Breast epithelium (tissue), 4 donors: Measurements from ENCODE around the gene PP2D1. TPM values are rescaled to one million over a fixed set of nuclear protein-coding genes. Genes with fewer than 3 reads are reported as not detected.

Experiments used
- DNase-seq, 2 donors: peaks; one replicate each; pipeline ENCODE4 v3.0.0-alpha.2; 2019; ENCODE audit warnings: low spot score in 2 of 2
- H3K27ac ChIP-seq, 2 donors: fragments of 200-600 bp; sonication (generic) in 1 of 2; one replicate each; pipeline ENCODE4 v1.5.1; 2016 to 2019; ENCODE audit warnings: mild to moderate bottlenecking in 1 of 2
- H3K27me3 ChIP-seq, 2 donors: fragments of 200-600 bp; sonication (generic) in 1 of 2; one replicate each; pipeline versions ENCODE4 v1.5.1 to v1.6.0; 2017 to 2019; ENCODE audit warnings: control low read depth in 1 of 2, mild to moderate bottlenecking in 1 of 2
- H3K36me3 ChIP-seq: fragments of 200-600 bp; one replicate; pipeline ENCODE4 v1.5.1; 2019
- H3K4me1 ChIP-seq, 2 donors: fragments of 200-600 bp; sonication (generic); one replicate each; pipeline ENCODE4 v1.5.1; 2016 to 2019; ENCODE audit warnings: control low read depth in 1 of 2
- H3K4me3 ChIP-seq, 3 donors: fragments of 200-600 bp; sonication (generic); 1 replicate in 2 of 3; 2 replicates in 1 of 3; pipeline ENCODE4 v1.5.1; 2016 to 2019; ENCODE audit warnings: mild to moderate bottlenecking in 3 of 3, moderate library complexity in 2 of 3
- H3K9me3 ChIP-seq, 2 donors: fragments of 200-600 bp; sonication (generic) in 1 of 2; one replicate each; pipeline ENCODE4 v1.5.1; 2016 to 2019; ENCODE audit warnings: control low read depth in 1 of 2
- CTCF ChIP-seq, 3 donors: fragments of 450-650 bp; IDR thresholded peaks; one replicate each; pipeline ENCODE4 v1.5.1; 2016 to 2017; ENCODE audit warnings: antibody characterized with exemption in 3 of 3, mild to moderate bottlenecking in 3 of 3, moderate library complexity in 3 of 3
- POLR2A ChIP-seq: fragments of 450-650 bp; IDR thresholded peaks from one replicate; pipeline ENCODE4 v1.6.1; 2016; ENCODE audit warnings: antibody characterized with exemption, mild to moderate bottlenecking, moderate library complexity
- POLR2AphosphoS5 ChIP-seq, 3 donors: sonication (generic); formaldehyde crosslinking; IDR thresholded peaks; one replicate each; pipeline ENCODE4 v1.6.1; 2017; ENCODE audit warnings: antibody characterized with exemption in 3 of 3
- intact Hi-C: fragments of 100-400 bp; cut with DNase I; formaldehyde crosslinking; loops from one replicate; pipeline ENCODE4 v1.15.1; 2023; ENCODE audit warnings: low total_unique reads
- total RNA-seq, 3 donors: library from RNA; depleted of rRNA; stranded (reverse); fragments of >200 nt; gene quantifications; one replicate each; pipeline ENCODE4 v1.1.0, GENCODE V29; 2016

Gene PP2D1
- total RNA-seq, 3 donors from 2014 or later = not detected

DNA sequence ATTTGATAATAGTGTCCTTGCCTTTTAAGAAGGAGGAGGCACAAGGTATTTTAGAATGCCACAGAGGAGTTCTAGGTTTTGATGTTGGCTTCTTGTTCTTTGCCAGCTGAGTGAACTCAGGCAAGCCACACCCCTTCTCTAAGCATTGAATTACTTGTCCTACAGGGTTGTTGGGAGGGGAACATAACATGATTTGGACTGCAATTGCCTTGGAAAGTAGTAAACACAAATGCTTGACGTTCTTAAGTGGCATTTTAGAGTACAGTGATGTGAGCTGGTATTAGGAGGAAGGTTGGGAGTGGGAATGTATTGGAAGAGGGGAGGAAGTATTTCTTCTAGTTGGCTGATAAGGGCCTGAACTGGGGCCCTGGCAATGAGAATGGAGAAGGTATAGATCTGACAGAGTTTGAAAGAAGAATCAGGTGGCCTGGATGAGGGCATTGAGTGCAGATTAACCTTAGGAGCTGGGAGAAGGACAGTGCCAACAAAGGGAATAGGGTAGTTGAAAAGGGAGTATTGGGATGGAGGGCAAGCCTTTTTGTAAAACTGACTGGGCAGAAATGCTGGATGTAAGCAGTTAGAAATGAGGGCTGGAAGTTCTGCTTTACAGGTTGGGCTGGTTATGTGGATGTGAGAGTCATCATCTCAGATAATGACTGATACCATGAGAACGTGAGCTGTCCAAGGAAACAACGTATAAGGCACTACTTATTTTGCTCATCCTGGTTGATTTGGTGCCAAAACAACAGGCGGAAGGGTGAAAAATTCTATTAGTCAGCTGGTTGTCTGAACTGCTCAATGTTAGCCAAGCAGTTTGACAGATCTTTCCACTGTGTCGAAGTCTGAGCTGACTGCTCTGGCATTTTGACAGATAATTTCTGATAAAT is 44.9 kb upstream of the PP2D1 start:
- Histone ChIP-seq H3K36me3 (no peaks in the 10 kb centered on the region), H3K4me3 (no peak overlapping the region), H3K27me3 (no peaks in the 10 kb centered on the region), H3K9me3 (no peaks in the 10 kb centered on the region), H3K27ac (peak overlapping the region; percentile 80 to 84), H3K4me1 (peaks cover 12 to 21% of the 10 kb centered on the region in 2 donors)
- DNase-seq = no peak
- intact Hi-C loops = no loop called here
- TF ChIP-seq CTCF (IDR thresholded peaks at IDR 0.05) (no peak), POLR2AphosphoS5 (IDR thresholded peaks at IDR 0.05) (no peak), POLR2A (no peak)

- no peak overlapping the region for H3K4me3 ChIP-seq
- intact Hi-C loops = no loop called here
- no peaks in the 10 kb centered on the region for H3K27me3 ChIP-seq
- peak overlapping the region; percentile 72 to 80 for H3K27ac ChIP-seq
- no peak for TF ChIP-seq CTCF (IDR thresholded peaks at IDR 0.05)
- no peak for TF ChIP-seq POLR2AphosphoS5 (IDR thresholded peaks at IDR 0.05)
- TF ChIP-seq POLR2A = no peak
- H3K4me1 ChIP-seq = peaks cover 12 to 21% of the 10 kb centered on the region in 2 donors
- no peak for DNase-seq
- H3K36me3 ChIP-seq = no peaks in the 10 kb centered on the region
- H3K9me3 ChIP-seq = no peaks in the 10 kb centered on the region
Measured at GRCh38 chr3:20055842-20056241, 43.8 kb upstream of the PP2D1 start.

DNA sequence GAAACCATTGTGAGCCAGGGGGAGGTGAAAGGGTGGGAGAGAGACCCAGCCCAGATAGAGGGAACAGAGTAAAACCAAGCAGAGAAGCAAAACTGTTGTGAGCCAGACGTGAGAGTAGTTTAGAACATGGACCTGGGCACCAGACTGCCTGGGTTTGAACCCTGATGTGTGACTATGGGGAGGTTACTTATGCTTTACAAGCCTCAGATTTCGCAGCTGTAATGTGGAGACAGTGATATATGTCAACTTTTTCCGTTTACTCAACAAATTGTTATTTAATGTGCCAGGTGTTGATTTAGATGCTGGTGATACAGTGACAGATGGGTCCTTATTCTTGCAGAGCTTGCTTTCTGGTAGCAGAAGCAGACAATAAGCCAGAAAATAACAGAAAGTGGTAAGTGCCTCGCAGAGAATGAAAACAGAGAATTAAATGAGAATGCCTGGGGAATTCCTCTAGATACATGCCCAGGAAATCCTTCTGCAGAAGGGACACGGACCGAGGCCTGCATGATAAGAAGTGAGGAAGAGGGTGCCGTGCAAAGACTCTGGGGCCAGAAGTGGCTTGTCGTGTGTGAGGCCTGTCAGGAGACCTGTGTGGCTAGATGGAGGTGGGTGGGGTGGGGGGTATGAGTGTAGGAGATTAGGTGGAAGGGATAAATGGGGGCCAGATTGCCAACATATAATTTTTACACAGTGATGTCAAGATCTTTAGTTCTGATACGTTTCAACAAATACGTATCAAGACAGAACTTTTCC is 43.1 kb upstream of the PP2D1 start:
- Histone ChIP-seq H3K27ac (peak overlapping the region; percentile 71 to 72), H3K27me3 (no peaks in the 10 kb centered on the region), H3K9me3 (no peaks in the 10 kb centered on the region), H3K4me1 (peaks cover 12 to 21% of the 10 kb centered on the region in 2 donors), H3K4me3 (no peak overlapping the region), H3K36me3 (no peaks in the 10 kb centered on the region)
- intact Hi-C loops = no loop called here
- no peak for TF ChIP-seq CTCF (IDR thresholded peaks at IDR 0.05)
- TF ChIP-seq POLR2A = no peak
- TF ChIP-seq POLR2AphosphoS5 (IDR thresholded peaks at IDR 0.05) = no peak
- no peak for DNase-seq

GRCh38 chr3:20054549-20054987 is 42.5 kb upstream of the PP2D1 start:
- no peak overlapping the region for H3K4me3 ChIP-seq
- H3K27ac ChIP-seq = peak overlapping the region; percentile 71 to 72
- intact Hi-C loops = no loop called here
- no peaks in the 10 kb centered on the region for H3K9me3 ChIP-seq
- DNase-seq = peak in 1 of 2 donors; percentile 80
- H3K4me1 ChIP-seq = peaks cover 12 to 21% of the 10 kb centered on the region in 2 donors
- TF ChIP-seq POLR2AphosphoS5 (IDR thresholded peaks at IDR 0.05) (peak; percentile 48 to 78 (median 74)), POLR2A (no peak)
- H3K36me3 ChIP-seq = no peaks in the 10 kb centered on the region
- no peaks in the 10 kb centered on the region for H3K27me3 ChIP-seq

GRCh38 chr3:20052851-20053250 is 40.8 kb upstream of the PP2D1 start:
- H3K36me3 ChIP-seq = no peaks in the 10 kb centered on the region
- H3K4me1 ChIP-seq = peaks cover 12 to 21% of the 10 kb centered on the region in 2 donors
- TF ChIP-seq POLR2AphosphoS5 (IDR thresholded peaks at IDR 0.05) = no peak
- TF ChIP-seq CTCF (IDR thresholded peaks at IDR 0.05) = no peak
- TF ChIP-seq POLR2A = no peak
- no peaks in the 10 kb centered on the region for H3K9me3 ChIP-seq
- intact Hi-C loops = no loop called here
- DNase-seq = no peak
- H3K4me3 ChIP-seq = no peak overlapping the region
- H3K27me3 ChIP-seq = no peaks in the 10 kb centered on the region
- no peak overlapping the region for H3K27ac ChIP-seq
